HG03045 (cell line): ENCODE data around the gene FLCN.

ENCODE experiments used
- ATAC-seq: cut with Tn5 transposase; IDR thresholded peaks from one replicate; pipeline ENCODE4 v1.9.1; 2021; ENCODE audit warnings: mild to moderate bottlenecking, moderate library complexity; ENCODE audit not compliant: unreplicated experiment

FLCN gene

DNA sequence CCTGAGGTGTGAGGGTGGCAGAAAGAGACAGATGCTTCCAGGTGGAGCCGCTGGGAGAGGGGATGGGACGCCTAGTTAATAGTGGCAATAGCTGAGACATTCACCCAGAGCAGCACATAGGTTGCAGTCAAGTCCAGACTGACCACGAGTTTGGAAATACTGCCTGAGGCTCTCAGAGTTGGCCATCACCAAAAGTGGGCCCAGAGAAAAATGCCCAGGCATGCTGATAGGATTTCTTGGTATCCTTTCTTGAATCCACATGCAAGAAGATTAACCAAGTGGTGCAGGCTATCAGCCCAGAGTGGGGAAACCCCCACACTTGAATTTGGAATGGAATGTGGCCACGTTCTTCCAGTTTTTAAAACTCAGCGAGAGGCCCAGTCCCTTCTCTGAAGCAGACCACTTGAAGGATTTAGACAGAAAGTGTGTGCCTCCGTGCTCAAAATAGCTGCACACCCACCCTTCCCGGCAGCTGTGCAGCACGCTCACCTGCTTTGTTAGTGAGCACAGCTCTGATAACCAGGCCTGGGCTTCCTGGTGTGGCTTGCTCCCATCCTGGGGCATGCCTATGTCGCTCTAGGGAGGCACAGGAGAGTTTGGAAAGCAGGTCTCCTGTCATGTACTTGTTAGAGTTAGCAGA, 66.5 kb downstream of the FLCN start:
- no peak for ATAC-seq

DNA sequence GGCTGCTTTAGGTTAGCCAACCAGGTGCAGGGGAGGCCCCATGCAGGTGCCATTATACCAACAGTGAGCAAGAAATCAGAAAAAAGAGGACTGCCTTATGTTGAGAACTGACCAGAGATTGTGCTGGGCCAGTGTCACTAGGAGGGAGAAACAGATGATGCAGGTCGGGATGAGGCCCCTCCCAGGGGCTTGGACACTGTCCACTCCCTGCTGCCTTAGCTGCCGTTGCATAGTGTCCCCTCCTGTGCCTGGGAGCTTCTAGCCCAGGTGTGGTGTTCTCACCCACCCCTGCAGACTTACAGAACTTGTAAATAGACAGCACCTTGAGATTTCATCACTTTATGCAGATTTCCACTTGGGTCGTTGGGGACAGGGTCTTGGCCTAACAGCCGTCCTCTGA, 67.6 kb downstream of the FLCN start:
- no peak for ATAC-seq

GRCh38 chr17:17168401-17168800, 68.6 kb downstream of the FLCN start:
- no peak for ATAC-seq

GRCh38 chr17:17167986-17168385, 69.0 kb downstream of the FLCN start:
- no peak for ATAC-seq

DNA sequence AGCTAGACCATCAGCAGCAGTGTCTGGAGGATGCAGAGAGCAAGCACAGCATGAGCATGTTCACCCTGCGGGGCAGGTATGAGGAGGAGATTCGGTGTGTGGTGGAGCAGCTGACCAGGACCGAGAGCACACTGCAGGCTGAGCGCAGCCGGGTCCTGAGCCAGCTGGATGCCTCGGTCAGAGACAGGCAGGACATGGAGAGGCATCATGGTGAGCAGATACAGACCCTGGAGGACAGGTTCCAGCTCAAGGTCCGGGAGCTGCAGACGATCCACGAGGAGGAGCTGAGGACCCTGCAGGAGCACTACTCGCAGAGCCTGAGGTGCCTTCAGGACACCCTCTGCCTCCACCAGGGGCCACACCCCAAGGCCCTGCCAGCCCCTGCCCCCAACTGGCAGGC, 69.6 kb downstream of the FLCN start:
- no peak for ATAC-seq

- no peak for ATAC-seq
Measured at GRCh38 chr17:17166446-17166845, 70.5 kb downstream of the FLCN start.

GRCh38 chr17:17165666-17166308, 71.2 kb downstream of the FLCN start:
- no peak for ATAC-seq

DNA sequence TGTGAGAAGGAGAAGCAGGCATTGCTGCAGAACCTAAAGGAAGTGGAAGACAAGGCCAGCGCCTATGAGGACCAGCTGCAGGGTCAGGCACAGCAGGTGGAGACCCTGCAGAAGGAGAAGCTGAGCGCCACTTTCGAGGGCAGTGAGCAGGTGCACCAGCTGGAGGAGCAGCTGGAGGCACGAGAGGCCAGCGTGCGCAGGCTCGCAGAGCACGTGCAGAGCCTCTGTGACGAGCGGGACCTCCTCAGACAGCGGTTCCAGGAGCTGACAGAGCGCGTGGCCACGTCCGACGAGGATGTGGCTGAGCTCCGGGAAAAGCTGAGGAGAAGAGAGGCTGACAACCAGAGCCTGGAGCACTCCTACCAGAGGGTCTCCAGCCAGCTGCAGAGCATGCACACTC, 72.3 kb downstream of the FLCN start:
- ATAC-seq, result no peak

- ATAC-seq, result no peak
Measured at GRCh38 chr17:17164156-17164555, 72.8 kb downstream of the FLCN start.
